HG03045 (cell line): ENCODE results near the gene ANXA7.
"Not testable (repeated sequence)": the region's sequence is repeated elsewhere in the genome, so short reads cannot be mapped to it uniquely, and the experiment has no call there.

Experiments used
- ATAC-seq: cut with Tn5 transposase; IDR thresholded peaks from one replicate; pipeline ENCODE4 v1.9.1; 2021; ENCODE audit warnings: mild to moderate bottlenecking, moderate library complexity; ENCODE audit not compliant: unreplicated experiment

ANXA7 gene

GRCh38 chr10:73340121-73340520 is 73.7 kb downstream of the ANXA7 start:
- no peak for ATAC-seq

GRCh38 chr10:73339436-73339835 is 74.4 kb downstream of the ANXA7 start:
- ATAC-seq = no peak

- no peak for ATAC-seq
These were observed 75.0 kb downstream of the ANXA7 start for GRCh38 chr10:73338801-73339368.

GRCh38 chr10:73333202-73333601 is 80.7 kb downstream of the ANXA7 start:
- no peak for ATAC-seq

GRCh38 chr10:73332379-73332778 is 81.5 kb downstream of the ANXA7 start:
- no peak for ATAC-seq

GRCh38 chr10:73328523-73328922 is 85.3 kb downstream of the ANXA7 start:
- not testable (repeated sequence) for ATAC-seq

- ATAC-seq = not testable (repeated sequence)
These were observed 88.6 kb downstream of the ANXA7 start for GRCh38 chr10:73325290-73325689.
